A673 (cell line): ENCODE data around the gene SKP1.

ENCODE experiments used
- EZH2 ChIP-seq: fragments of 200-600 bp; sonication (generic); IDR thresholded peaks from 2 replicates; pipeline ENCODE4 v1.6.1; 2017; ENCODE audit warnings: borderline replicate concordance, low read depth, mild to moderate bottlenecking, mixed read lengths, antibody characterized with exemption, low read length; ENCODE audit not compliant: poor library complexity, severe bottlenecking
- TF ChIP-seq, protein P1 (sequence below): fragments of 300-800, 200-600 bp; sonication (generic); conservative IDR thresholded peaks from 2 replicates; pipeline ENCODE4 v1.5.1; 2017; ENCODE audit warnings: low read depth, mild to moderate bottlenecking, antibody characterized with exemption, low read length, moderate library complexity, mixed read lengths

DNA sequence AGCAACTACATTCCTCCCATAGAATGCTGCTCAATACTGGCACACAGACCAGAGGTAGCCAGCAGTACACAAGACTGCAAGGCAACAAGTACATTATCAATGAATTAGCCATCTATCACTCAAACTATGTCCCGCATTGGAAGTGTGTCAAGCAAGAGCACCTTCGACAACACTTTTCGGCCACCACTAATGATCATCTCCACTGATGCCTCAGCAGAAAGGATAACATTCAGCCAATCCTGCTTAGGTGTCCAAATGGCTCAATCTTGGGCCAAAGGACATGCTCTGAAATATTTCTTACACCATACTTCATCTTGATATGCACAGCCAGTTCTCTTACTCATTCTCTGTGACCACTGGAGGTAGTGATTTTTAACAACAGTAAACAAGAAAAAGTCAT, 25.0 kb downstream of the SKP1 start:
- TF ChIP-seq, protein P1, sequence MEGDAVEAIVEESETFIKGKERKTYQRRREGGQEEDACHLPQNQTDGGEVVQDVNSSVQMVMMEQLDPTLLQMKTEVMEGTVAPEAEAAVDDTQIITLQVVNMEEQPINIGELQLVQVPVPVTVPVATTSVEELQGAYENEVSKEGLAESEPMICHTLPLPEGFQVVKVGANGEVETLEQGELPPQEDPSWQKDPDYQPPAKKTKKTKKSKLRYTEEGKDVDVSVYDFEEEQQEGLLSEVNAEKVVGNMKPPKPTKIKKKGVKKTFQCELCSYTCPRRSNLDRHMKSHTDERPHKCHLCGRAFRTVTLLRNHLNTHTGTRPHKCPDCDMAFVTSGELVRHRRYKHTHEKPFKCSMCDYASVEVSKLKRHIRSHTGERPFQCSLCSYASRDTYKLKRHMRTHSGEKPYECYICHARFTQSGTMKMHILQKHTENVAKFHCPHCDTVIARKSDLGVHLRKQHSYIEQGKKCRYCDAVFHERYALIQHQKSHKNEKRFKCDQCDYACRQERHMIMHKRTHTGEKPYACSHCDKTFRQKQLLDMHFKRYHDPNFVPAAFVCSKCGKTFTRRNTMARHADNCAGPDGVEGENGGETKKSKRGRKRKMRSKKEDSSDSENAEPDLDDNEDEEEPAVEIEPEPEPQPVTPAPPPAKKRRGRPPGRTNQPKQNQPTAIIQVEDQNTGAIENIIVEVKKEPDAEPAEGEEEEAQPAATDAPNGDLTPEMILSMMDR = no peak
- no peak for TF ChIP-seq EZH2
